SU-DHL-6 (cell line): ENCODE measurements around the gene NCR3LG1.

Source experiments
- H2AFZ ChIP-seq: fragments of 200-600 bp; sonication (generic); 2 replicates; pipeline ENCODE4 v1.6.1; 2014; ENCODE audit warnings: low read depth, mild to moderate bottlenecking, moderate library complexity, mixed read lengths, antibody characterized with exemption, low read length; ENCODE audit not compliant: severe bottlenecking
- H3F3A ChIP-seq: fragments of 200-600 bp; shearing (Covaris generic); 2 replicates; pipeline ENCODE4 v1.6.0; 2016; ENCODE audit warnings: antibody characterized with exemption, mild to moderate bottlenecking; ENCODE audit not compliant: insufficient read depth
- H3K27ac ChIP-seq: fragments of 200-600 bp; sonication (generic); 2 replicates; pipeline ENCODE4 v1.5.1; 2016; ENCODE audit warnings: low read depth, mild to moderate bottlenecking, low read length, moderate library complexity, mixed read lengths
- H3K27me3 ChIP-seq: fragments of 200-600 bp; sonication (generic), shearing (Covaris generic); 2 replicates; pipeline ENCODE4 v1.6.0; 2014; ENCODE audit warnings: mild to moderate bottlenecking, low read length
- H3K36me3 ChIP-seq: fragments of 200-600 bp; sonication (generic); 2 replicates; pipeline ENCODE4 v1.6.1; 2014; ENCODE audit warnings: mild to moderate bottlenecking, low read length, mixed read lengths
- H3K4me2 ChIP-seq: fragments of 300-600, 200-600 bp; shearing (Covaris generic), sonication (generic); 2 replicates; pipeline ENCODE4 v1.6.0; 2014; ENCODE audit warnings: low read length, low read depth, mild to moderate bottlenecking; ENCODE audit not compliant: poor library complexity, severe bottlenecking
- H3K4me3 ChIP-seq: fragments of 200-600 bp; sonication (generic); 2 replicates; pipeline ENCODE4 v1.5.1; 2014; ENCODE audit warnings: antibody characterized with exemption, low read length, mild to moderate bottlenecking, mixed read lengths; ENCODE audit not compliant: insufficient read depth, poor library complexity, severe bottlenecking
- H3K79me2 ChIP-seq: fragments of 200-600 bp; sonication (generic); 2 replicates; pipeline ENCODE4 v1.6.1; 2014; ENCODE audit warnings: mild to moderate bottlenecking, low read length, moderate library complexity; ENCODE audit not compliant: insufficient read depth
- H3K9ac ChIP-seq: fragments of 200-600 bp; sonication (generic); 2 replicates; pipeline ENCODE4 v1.7.0; 2014; ENCODE audit warnings: mild to moderate bottlenecking, low read length
- H3K9me2 ChIP-seq: fragments of 200-600 bp; sonication (generic); replicated peaks from 2 replicates; pipeline ENCODE4 v1.6.1; 2014; ENCODE audit warnings: low read length; ENCODE audit not compliant: insufficient read depth
- H3K9me3 ChIP-seq: fragments of 200-600 bp; sonication (generic); 2 replicates; pipeline ENCODE4 v1.6.1; 2014; ENCODE audit warnings: low read length, mixed read lengths; ENCODE audit not compliant: insufficient read depth
- H4K20me1 ChIP-seq: fragments of 200-600 bp; sonication (generic); 2 replicates; pipeline ENCODE4 v1.6.1; 2014; ENCODE audit warnings: low read depth, mild to moderate bottlenecking, antibody characterized with exemption, low read length, moderate library complexity, mixed read lengths
- EZH2phosphoT487 ChIP-seq: fragments of 200-600 bp; sonication (generic), shearing (Covaris generic); conservative IDR thresholded peaks from 2 replicates; pipeline ENCODE4 v1.6.1; 2018; ENCODE audit warnings: mild to moderate bottlenecking, antibody characterized with exemption, low read length, moderate library complexity, mixed read lengths
- TF ChIP-seq, protein P1 (sequence below): fragments of 200-600 bp; sonication (generic); IDR thresholded peaks from one replicate; pipeline ENCODE4 v1.5.1; 2017; ENCODE audit warnings: antibody characterized with exemption, mild to moderate bottlenecking, low read length, moderate library complexity; ENCODE audit not compliant: insufficient read depth, poor library complexity, severe bottlenecking

NCR3LG1 gene

DNA sequence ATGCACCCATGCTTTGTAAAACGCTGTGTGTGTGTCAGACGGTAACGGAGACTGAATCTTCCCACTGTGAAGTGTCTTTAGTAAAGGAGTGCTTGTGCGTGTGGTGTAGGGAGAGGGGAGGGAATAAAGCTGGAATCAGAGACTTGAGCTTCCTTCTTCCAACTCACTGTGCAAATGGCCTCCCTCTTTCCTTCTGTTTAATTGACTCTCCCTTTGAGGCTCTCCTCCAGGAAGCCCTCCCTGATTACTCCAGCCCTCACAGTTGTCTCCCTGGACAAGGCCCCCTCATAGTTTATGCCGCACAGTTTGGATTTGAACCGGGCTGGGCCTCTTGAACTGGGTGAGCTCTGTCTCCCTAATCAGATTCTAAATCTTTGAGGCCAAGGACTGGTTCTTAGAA, 59.8 kb downstream of the NCR3LG1 start:
- Histone ChIP-seq H3K27ac (no peak overlapping the region), H3K9ac (no peak overlapping the region), H3K36me3 (no peaks in the 10 kb centered on the region), H4K20me1 (no peaks in the 10 kb centered on the region), H2AFZ (no peak overlapping the region), H3K9me3 (no peaks in the 10 kb centered on the region), H3K4me3 (no peak overlapping the region), H3F3A (no peaks in the 10 kb centered on the region), H3K4me2 (no peak overlapping the region), H3K79me2 (no peaks in the 10 kb centered on the region), H3K9me2 (no peaks in the 10 kb centered on the region), H3K27me3 (no peaks in the 10 kb centered on the region)
- TF ChIP-seq, protein P1, sequence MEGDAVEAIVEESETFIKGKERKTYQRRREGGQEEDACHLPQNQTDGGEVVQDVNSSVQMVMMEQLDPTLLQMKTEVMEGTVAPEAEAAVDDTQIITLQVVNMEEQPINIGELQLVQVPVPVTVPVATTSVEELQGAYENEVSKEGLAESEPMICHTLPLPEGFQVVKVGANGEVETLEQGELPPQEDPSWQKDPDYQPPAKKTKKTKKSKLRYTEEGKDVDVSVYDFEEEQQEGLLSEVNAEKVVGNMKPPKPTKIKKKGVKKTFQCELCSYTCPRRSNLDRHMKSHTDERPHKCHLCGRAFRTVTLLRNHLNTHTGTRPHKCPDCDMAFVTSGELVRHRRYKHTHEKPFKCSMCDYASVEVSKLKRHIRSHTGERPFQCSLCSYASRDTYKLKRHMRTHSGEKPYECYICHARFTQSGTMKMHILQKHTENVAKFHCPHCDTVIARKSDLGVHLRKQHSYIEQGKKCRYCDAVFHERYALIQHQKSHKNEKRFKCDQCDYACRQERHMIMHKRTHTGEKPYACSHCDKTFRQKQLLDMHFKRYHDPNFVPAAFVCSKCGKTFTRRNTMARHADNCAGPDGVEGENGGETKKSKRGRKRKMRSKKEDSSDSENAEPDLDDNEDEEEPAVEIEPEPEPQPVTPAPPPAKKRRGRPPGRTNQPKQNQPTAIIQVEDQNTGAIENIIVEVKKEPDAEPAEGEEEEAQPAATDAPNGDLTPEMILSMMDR, result no peak
- no peak for TF ChIP-seq EZH2phosphoT487

DNA sequence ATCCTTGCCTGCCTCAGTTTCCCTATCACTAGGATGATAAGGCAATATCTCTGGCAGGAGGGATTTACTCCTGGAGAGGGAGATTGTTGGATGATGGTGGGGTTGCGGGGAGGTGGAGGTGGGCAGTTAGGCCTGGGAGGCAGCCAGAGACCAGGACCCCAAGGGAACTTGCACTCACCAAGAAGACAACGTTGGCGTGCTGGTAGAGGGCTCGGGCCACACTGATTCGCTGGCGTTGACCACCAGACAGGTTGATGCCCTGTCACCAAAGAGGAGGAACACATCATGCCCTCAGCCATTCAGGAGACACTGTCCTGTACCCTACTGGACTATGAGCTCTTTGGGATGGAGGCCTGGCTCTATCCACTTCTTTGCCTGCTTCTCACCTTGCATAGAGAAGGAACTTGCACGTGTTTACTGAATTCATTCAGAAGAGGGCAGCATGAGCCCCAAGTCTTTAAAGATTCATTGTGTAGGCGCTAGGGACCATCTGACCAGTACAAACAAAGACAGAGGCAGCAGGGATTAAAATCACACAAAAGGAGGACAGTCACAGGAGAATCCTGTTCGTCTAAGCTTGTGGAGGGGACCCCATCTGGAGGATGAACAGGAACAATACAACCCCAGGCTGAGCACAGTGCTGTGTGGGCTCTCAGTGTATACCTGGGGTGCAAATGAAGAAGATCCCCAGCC, 61.0 kb downstream of the NCR3LG1 start:
- H4K20me1 ChIP-seq, result no peaks in the 10 kb centered on the region
- no peak overlapping the region for H3K4me2 ChIP-seq
- no peaks in the 10 kb centered on the region for H3F3A ChIP-seq
- H2AFZ ChIP-seq, result no peak overlapping the region
- H3K4me3 ChIP-seq, result no peak overlapping the region
- no peak overlapping the region for H3K9ac ChIP-seq
- no peak overlapping the region for H3K27ac ChIP-seq
- H3K9me2 ChIP-seq, result no peaks in the 10 kb centered on the region
- no peaks in the 10 kb centered on the region for H3K79me2 ChIP-seq
- H3K36me3 ChIP-seq, result no peaks in the 10 kb centered on the region
- H3K9me3 ChIP-seq, result no peaks in the 10 kb centered on the region
- no peak for TF ChIP-seq EZH2phosphoT487
- TF ChIP-seq, protein P1, result no peak
- no peaks in the 10 kb centered on the region for H3K27me3 ChIP-seq

DNA sequence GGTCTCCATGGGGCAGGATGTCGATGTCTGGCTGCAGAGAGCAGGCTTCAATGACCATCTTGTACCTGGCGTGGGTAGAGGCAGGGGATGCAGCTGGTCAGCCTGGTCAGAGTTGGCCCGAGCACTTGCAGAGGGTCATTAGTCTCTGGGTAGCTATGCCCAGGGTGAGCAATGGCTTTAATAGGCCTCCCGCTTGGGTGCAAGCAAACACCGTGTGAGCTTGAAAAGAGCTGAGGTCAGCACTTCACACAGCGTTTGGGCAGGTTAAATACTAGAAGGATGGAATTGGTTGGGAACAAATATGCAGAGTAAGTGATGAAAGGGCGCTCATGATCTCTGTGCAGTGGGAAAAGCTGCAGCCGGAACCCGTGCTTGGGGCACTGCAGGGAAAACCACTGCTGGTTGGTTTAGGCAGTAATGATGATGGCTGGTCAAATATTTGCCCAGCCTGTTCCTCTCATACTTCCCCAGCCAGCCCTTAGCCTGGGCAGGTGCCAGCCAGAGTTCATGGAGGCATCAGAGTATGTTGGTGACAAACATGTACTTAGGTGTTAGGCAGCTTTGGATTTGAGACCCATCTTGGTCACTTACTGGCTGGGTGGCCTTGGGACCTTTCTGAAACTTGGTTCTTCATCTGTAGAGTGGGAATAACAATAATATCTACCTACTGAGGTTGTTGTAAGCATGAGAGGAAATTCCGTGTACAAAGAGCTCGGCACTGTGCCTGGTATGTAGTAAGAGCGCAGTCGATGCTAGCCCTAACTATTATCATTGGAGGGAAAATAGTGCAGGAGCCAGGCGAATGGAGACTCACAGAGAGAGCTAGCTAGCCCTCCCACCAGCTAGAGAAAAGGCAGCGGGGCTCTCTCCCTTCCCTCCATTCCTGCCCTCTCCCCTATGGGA, 62.1 kb downstream of the NCR3LG1 start:
- Histone ChIP-seq H3K27ac (no peak overlapping the region), H3K9me2 (no peaks in the 10 kb centered on the region), H3K4me3 (no peak overlapping the region), H4K20me1 (no peaks in the 10 kb centered on the region), H2AFZ (no peak overlapping the region), H3F3A (no peaks in the 10 kb centered on the region), H3K79me2 (no peaks in the 10 kb centered on the region), H3K9me3 (no peaks in the 10 kb centered on the region), H3K9ac (no peak overlapping the region), H3K27me3 (no peaks in the 10 kb centered on the region), H3K36me3 (no peaks in the 10 kb centered on the region), H3K4me2 (no peak overlapping the region)
- TF ChIP-seq EZH2phosphoT487, result no peak
- TF ChIP-seq, protein P1, result no peak
